RWPE1 (cell line): Measurements from ENCODE around the gene MDN1.
"Not testable (repeated sequence)": the region's sequence is repeated elsewhere in the genome, so short reads cannot be mapped to it uniquely, and the experiment has no call there.

Experiments
- CTCF ChIA-PET: fragments of 350-600 bp; sonication (Branson Sonifier 250); formaldehyde crosslinking; extraction: SDS; loops from one replicate; lab custom pipeline; 2021; lab: Yijun Ruan, JAX
- POLR2A ChIA-PET: fragments of 400-600 bp; formaldehyde crosslinking; extraction: SDS; loops from one replicate; lab custom pipeline; 2020; ENCODE audit warnings: antibody characterized with exemption; ENCODE audit not compliant: low non-redundant PET; lab: Yijun Ruan, JAX
- DNase-seq: peaks from one replicate; pipeline ENCODE4 v3.0.0; 2012; ENCODE audit warnings: low spot score
- H3K27ac ChIP-seq: fragments of 450-650 bp; 2 replicates; pipeline ENCODE4 v1.5.1; 2017
- TF ChIP-seq, protein P1 (sequence below): fragments of 450-650 bp; conservative IDR thresholded peaks from 2 replicates; pipeline ENCODE4 v1.5.1; 2017; ENCODE audit warnings: low read depth, mild to moderate bottlenecking

Gene MDN1

DNA sequence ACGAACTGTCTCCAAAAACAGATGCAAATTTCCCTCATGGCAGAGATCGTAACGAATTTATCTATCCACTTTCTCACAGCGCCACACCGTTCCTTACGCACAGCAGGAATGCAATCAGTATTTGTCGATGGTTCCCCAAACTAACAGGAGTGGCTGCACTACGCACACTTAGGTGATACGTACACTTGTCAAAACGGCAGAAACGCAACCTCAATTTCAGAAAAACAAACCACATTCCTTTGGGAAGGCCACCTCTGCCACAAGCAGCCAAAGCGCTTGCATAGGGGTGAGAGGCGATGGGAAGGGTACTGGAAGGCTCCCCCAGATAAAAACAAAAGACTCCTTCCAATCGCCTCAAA, 638 bp downstream of the MDN1 start:
- POLR2A ChIA-PET = interaction anchor here (0.7 to 1.3 kb wide), 2 partner anchors 10 to 179 kb away, joined by 5 to 10 read pairs; partner anchors contain the start of gene CASP8AP2
- H3K27ac ChIP-seq = peak overlapping the region; percentile 87
- CTCF ChIA-PET = interaction anchor here (0.6 kb wide), 1 partner anchor 167 kb away, joined by 4 read pairs; no protein-coding TSS in a partner anchor
- DNase-seq = peak; percentile 20
- TF ChIP-seq, protein P1, sequence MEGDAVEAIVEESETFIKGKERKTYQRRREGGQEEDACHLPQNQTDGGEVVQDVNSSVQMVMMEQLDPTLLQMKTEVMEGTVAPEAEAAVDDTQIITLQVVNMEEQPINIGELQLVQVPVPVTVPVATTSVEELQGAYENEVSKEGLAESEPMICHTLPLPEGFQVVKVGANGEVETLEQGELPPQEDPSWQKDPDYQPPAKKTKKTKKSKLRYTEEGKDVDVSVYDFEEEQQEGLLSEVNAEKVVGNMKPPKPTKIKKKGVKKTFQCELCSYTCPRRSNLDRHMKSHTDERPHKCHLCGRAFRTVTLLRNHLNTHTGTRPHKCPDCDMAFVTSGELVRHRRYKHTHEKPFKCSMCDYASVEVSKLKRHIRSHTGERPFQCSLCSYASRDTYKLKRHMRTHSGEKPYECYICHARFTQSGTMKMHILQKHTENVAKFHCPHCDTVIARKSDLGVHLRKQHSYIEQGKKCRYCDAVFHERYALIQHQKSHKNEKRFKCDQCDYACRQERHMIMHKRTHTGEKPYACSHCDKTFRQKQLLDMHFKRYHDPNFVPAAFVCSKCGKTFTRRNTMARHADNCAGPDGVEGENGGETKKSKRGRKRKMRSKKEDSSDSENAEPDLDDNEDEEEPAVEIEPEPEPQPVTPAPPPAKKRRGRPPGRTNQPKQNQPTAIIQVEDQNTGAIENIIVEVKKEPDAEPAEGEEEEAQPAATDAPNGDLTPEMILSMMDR = no peak

DNA sequence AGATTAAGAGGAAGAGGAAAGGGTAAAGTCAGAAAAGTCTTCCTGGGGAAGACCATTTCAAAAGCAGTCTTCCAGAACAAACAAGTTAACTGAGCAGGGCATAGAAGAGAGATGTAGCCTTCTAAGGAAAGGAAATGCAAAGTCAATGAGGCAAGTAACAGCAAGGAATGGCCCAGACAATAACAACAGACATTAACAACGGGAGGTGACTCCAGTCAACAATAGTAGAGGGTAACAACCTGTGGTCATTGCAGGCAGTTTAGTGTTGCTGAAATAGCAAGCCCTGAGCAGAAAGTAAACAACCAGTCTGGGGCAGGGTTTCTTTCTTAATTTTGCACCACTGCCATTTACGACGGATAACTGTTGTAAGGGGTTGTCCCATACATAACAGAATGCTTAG, 2.1 kb downstream of the MDN1 start:
- TF ChIP-seq, protein P1 = no peak
- ChIA-PET POLR2A (no interaction called here), CTCF (no interaction called here)
- H3K27ac ChIP-seq = no peak overlapping the region
- no peak for DNase-seq

DNA sequence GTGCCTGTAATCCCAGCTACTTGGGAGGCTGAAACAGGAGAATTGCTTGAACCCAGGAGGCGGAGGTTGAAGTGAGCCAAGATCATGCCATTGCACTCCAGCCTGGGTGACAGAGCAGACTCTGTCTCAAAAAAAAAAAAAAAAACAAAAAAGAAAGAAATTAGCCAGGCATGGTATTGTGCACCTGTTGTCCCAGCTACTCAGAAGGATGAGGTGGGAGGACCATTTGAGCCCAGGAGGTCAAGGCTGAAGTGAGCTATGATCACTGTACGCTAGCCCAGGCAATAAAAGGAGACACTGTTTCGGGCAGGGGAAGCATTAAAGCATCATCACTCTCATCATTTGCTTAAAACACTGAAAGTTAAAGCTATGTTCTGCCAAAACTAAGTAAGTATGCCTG, 6.2 kb downstream of the MDN1 start:
- POLR2A ChIA-PET, CTCF ChIA-PET, H3K27ac ChIP-seq, DNase-seq: not testable (repeated sequence)

DNA sequence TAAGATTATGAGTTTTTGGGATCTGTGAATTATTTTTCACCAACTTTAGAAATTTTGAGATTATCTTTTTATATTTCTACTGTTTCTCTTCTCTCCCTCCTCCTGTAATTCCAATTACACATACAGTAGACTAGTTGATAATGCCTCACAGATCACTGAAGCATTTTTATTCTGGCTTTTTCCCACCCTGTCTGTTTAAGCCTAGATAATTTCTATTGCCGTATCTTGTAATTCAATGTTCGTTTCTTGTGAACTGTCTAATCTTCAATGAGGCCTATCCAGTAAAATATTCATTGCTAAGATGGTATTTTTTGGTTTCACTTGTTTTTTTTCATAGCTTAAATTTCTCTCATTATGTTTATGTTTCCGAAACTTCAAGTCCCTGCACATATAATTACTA, 12.0 kb downstream of the MDN1 start:
- H3K27ac ChIP-seq = no peak overlapping the region
- ChIA-PET POLR2A (no interaction called here), CTCF (interaction anchor here (1.4 kb wide), 1 partner anchor 14 kb away, joined by 6 read pairs; no protein-coding TSS in a partner anchor)
- TF ChIP-seq, protein P1 = no peak
- DNase-seq = no peak

DNA sequence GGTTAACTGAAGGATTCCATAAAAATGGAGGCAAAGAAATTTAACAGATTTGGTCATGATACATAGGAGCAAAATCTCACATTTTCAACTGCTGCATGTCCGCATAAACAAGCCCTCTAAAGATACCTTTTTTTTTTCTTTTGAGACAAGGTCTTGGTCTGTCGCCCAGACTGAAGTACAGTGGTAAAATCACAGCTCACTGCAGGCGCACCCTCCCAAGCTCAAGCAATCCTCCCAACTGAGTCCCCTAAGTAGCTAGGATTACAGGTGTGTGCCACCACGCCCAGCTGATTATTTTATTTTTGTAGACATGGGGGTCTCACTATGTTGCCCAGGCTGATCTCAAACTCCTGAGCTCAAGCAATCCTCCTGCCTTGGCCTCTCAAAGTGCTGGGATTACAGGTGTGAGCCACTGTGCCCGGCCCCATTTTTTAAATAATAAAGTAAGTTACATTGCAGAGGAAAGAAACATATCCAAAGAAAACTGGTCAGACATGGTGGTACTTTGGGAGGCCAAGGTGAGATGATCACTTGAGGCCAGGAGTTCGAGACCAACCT, 13.7 kb downstream of the MDN1 start:
- POLR2A ChIA-PET = no interaction called here
- H3K27ac ChIP-seq = no peak overlapping the region

DNA sequence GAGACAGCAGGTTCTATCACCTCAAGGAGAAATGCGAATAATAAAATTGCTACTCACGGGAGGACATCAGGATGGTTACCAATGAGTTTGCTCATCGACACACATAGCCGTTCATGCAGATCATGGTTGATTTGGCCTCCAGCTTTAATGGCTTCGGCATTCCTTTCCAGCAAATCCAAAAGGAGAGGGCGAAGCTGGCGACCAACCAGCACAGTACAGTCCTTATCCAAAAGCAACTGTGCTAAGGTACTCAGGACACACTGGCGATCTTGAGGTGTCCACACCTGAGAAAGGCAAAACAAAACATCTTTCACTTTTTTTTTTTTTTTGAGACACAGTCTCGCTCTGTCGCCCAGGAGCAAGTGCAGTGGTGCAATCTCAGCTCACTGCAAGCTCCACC, 16.3 kb downstream of the MDN1 start:
- H3K27ac ChIP-seq = no peak overlapping the region
- ChIA-PET POLR2A (interaction anchor here (0.7 kb wide), 1 partner anchor 44 kb away, joined by 5 read pairs; no protein-coding TSS in a partner anchor), CTCF (no interaction called here)
- TF ChIP-seq, protein P1 = no peak
- DNase-seq = no peak

More for the DNA sequence above, 13.7 kb downstream of the MDN1 start:
- TF ChIP-seq, protein P1 = no peak
- no peak for DNase-seq
- CTCF ChIA-PET = interaction anchor here (0.6 kb wide), 1 partner anchor 14 kb away, joined by 3 read pairs; the partner anchor contains the start of gene MDN1

DNA sequence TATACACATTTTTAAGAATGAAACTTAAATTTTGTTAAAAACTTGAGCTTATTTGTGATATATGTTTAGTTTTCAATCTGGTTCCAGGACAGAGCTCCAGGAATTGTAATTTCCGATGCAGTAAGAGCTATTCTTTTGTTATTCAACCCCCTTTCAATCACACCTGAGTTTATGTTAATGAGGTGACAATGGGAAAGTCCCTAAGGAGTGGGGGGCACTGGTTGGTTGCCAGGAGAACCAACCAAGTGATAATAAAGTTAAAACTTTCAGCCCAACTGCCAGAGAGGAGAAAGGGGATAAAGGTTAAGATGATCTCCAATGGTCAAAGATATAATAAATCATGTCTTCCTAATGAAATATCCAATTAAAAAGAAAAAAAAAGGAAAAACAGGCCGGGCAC, 19.8 kb downstream of the MDN1 start:
- ChIA-PET POLR2A (no interaction called here), CTCF (interaction anchor here (1.5 kb wide), 1 partner anchor 12 kb away, joined by 3 read pairs; no protein-coding TSS in a partner anchor)
- no peak for DNase-seq

More for the DNA sequence above, 19.8 kb downstream of the MDN1 start:
- TF ChIP-seq, protein P1 = no peak
- no peak overlapping the region for H3K27ac ChIP-seq
